NCI-H82 treated with DMSO at 0.1 percent for 48 hours (cell line): ENCODE data around the gene CNOT3.

Experiments
- DNase-seq: peaks from one replicate; lab custom pipeline; 2025; ENCODE audit not compliant: unreplicated experiment; lab: John Stamatoyannopoulos, UW

Gene CNOT3

DNA sequence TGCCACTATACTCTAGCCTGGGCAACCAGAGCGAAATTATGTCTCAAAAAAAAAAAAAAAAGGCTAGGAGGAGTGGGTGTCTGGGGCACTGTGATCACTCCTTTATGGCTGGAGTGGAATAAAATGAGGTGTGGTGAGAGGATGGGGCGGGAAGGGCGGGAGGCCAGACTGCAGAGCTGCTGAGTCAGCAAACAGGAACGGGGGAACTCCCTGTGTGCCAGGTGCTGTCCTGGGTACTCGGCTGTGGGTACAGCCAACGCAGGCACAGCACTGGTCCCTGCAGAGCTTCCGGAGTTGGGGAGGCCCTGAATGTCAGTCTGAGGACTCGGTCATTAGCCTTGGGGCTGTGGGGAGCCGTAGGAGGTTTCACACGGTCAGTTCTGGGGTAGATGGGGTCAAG lies 16.3 kb upstream of the CNOT3 start:
- no peak for DNase-seq

DNA sequence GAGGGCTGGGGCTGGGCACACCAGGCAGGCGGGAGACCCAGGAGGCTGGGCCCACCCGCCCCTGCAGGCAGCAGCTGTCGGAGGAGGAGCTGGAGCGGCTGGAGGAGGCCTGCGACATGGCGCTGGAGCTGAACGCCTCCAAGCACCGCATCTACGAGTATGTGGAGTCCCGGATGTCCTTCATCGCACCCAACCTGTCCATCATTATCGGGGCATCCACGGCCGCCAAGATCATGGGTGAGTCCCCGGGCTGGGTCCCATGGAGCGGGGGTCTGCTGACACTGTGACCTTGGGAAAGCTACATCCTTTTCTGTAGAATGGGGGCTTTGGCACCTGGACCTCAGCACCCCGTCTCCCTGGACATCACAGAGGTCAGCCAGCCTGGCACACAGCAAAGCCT lies 13.9 kb upstream of the CNOT3 start:
- no peak for DNase-seq

GRCh38 chr19:54124393-54124792 lies 13.2 kb upstream of the CNOT3 start:
- no peak for DNase-seq

GRCh38 chr19:54125713-54126112 lies 11.8 kb upstream of the CNOT3 start:
- no peak for DNase-seq

- DNase-seq = no peak
Observed at GRCh38 chr19:54127688-54128440, 9.7 kb upstream of the CNOT3 start.

- DNase-seq = no peak
Observed at GRCh38 chr19:54128441-54128725, 9.2 kb upstream of the CNOT3 start.

- no peak for DNase-seq
Observed at GRCh38 chr19:54128796-54129616, 8.6 kb upstream of the CNOT3 start.

DNA sequence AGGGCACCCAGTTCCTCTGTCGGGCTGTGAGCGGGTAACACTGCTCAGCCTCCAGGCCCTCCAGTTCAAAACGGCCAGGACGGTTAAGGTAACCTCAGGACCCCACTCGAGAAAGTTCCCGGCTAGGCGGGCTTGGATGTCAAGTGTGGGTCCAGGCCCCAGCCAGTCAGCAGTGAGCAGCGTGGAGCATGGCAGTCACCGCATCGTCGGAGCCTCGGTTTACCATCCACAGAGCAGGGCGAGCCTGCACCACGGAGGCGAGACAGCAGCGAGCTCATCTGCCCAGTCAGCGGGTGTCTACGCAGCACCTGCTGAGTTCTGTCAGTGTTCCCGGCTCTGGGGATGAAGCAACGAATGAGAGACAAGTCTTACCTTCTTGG lies 8.0 kb upstream of the CNOT3 start:
- DNase-seq = no peak

DNA sequence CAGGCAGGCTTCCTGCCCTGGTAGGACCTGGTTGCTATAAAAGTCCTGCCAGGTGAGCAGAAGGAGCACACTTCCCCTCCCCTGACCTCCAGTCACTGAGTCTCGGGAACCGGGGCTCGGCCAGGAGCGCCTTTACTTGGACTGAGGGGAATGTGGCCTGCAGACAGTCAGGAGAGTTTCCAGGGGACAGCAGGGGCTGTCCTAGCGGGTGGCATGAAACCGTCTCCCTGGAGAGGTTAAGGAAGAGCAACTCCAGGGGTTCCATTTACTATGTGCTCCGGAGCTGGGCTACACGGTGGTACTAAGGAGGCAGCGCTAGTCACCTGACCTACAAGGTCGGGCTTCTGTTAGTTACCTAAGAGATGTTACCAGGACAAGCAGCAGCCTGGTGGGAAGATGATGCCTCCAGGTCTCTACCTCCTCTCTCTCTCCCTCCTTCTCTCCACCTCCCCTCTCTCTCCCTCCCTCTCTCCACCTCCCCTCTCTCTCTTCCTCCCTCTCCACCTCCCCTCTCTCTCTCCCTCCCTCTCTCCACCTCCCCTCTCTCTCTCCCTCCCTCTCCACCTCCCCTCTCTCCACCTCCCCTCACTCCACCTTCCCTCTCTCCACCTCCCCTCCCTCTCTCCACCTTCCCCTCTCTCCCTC lies 4.1 kb upstream of the CNOT3 start:
- peak; percentile 27 for DNase-seq

DNA sequence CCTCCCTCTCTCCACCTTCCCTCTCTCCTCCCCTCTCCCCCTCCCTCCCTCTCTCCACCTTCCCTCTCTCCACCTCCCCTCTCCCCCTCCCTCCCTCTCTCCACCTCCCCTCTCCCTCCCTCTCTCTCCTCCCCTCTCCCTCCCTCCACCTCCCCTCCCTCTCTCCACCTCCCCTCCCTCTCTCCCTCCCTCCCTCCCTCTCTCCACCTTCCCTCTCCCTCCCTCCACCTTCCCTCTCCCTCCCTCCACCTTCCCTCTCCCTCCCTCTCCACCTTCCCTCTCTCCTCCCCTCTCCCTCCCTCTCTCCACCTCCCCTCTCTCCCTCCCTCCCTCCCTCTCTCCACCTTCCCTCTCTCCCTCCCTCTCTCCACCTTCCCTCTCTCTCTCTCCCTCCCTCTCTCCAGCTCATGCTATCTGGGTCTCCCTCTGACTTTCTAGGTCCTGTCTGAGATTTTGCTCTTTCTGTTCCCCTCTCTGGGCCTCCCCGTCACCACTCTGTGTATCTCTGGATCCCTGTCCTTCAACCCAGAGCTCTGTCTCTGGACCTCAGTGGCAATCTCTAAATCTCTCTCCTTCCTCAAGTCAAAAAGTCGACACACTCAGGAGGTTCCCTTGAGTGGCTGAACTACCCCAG lies 3.5 kb upstream of the CNOT3 start:
- no peak for DNase-seq

GRCh38 chr19:54136086-54136863 lies 1.3 kb upstream of the CNOT3 start:
- DNase-seq = no peak

- DNase-seq = peak; percentile 100
Observed at GRCh38 chr19:54136864-54137698, 481 bp upstream of the CNOT3 start.

GRCh38 chr19:54138489-54139256 lies 1.1 kb downstream of the CNOT3 start:
- no peak for DNase-seq

DNA sequence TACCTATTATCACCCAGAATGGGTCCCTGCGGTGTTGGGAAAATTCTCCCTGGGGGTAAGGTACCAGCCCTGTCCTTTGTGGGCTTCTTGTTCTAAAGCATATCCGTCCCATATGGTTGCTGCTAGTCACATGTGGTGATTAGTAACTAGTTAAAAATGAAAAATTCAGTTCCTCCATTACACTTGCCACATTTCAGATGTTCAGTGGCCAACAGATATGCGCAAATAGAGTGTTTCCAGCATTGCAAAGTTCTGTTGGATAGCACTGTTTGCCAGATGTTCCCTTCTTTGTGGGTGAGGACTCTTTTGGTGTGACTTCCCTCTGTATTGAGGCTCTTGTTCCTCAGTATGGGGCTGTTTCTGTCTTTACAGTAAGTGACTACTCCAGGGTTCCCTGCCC lies 3.8 kb downstream of the CNOT3 start:
- DNase-seq = no peak

- DNase-seq = no peak
Observed at GRCh38 chr19:54142166-54142780, 4.7 kb downstream of the CNOT3 start.

GRCh38 chr19:54145541-54146158 lies 8.1 kb downstream of the CNOT3 start:
- no peak for DNase-seq

DNA sequence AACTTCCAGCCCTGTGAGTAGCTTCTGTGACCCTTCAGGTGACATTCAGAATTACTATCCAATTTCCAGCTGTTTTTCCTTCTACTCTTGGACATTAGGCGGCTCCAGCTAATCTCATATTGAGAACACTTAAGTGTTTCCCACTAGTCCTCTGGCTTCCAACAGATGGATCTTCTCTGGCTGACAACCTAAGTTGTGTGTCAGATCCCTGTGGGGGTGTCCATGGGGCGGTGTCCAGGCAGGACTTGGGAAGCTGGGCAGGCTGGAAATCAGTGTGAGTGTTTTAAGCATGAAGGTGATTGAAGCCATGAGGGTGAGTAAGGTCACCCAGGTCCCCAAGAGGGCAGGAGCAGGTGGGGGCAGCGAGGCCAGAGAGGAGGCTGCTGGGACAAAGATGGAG lies 10.1 kb downstream of the CNOT3 start:
- DNase-seq = no peak

GRCh38 chr19:54148158-54148557 lies 10.6 kb downstream of the CNOT3 start:
- no peak for DNase-seq
